Muscle of back (tissue), 11 donors: ENCODE measurements around the gene IL17RC. TPM values are rescaled to one million over a fixed set of nuclear protein-coding genes. Genes with fewer than 3 reads are reported as not detected.

Experiments used
- DNase-seq, 3 donors: peaks; one replicate each; pipeline versions ENCODE4 v3.0.0 to v3.0.0-alpha.2; 2013
- polyA plus RNA-seq, 10 donors: library from polyadenylated mRNA; unstranded; fragments of 120-200 nt; gene quantifications; one replicate each; pipeline ENCODE4 v1.2.1, GENCODE V29; 2013; ENCODE audit not compliant: insufficient read length in 10 of 10

The IL17RC gene
- polyA plus RNA-seq, 10 donors = 15.2 to 37.4 (median 22.1) TPM

DNA sequence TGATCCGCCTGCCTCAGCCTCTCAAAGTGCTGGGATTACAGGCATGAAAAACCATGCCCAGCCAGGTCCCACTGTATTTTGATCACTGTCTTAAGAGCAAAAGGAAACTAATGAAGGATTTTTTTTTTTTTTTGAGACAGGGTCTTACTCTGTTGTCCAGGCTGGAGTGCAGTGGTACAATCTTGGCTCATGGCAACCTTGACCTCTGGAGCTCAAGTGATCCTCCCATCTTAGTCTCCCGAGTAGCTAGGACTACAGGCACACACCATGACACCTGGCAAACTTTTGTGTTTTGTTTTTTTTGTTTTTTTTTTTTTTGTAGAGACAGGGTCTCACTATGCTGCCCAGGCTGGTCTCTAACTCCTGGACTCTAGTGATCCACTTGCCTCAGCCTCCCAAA lies 63.4 kb downstream of the IL17RC start:
- DNase-seq = no peak

Other genes starting within 250 kb of the IL17RC start
- gene CPNE9, start 213.3 kb upstream of the IL17RC start, polyA plus RNA-seq = not detected
- gene BRPF1, start 185.4 kb upstream of the IL17RC start, polyA plus RNA-seq = 10 to 100 TPM; 10.8 to 17.3 (median 12.9) TPM
- 10 to 100 TPM; 22.3 to 42.0 (median 28.0) TPM for gene OGG1, start 167.1 kb upstream of the IL17RC start, polyA plus RNA-seq
- gene CAMK1, start 147.2 kb upstream of the IL17RC start, polyA plus RNA-seq = 10 to 100 TPM in 9 of 10 donors, 1 to 10 TPM in 1; 10.0 to 19.5 (median 14.5) TPM
- gene TADA3, start 124.6 kb upstream of the IL17RC start, polyA plus RNA-seq = 10 to 100 TPM; 49.2 to 56.4 (median 53.4) TPM
- gene ARPC4, start 124.0 kb upstream of the IL17RC start, polyA plus RNA-seq = 100 to 1,000 TPM in 1 of 10 donors, 10 to 100 TPM in 9; 58.5 to 101 (median 82.9) TPM
- gene TTLL3, start 106.8 kb upstream of the IL17RC start, polyA plus RNA-seq = 10 to 100 TPM; 15.7 to 53.1 (median 23.5) TPM
- 10 to 100 TPM; 22.9 to 32.7 (median 27.8) TPM for gene RPUSD3, start 73.1 kb upstream of the IL17RC start, polyA plus RNA-seq
- 1 to 10 TPM in 1 of 10 donors, under 1 TPM in 7, not detected in 2; 0.21 to 1.1 (median 0.41) TPM for gene CIDEC, start 36.8 kb upstream of the IL17RC start, polyA plus RNA-seq
- 10 to 100 TPM; 24.6 to 33.7 (median 28.8) TPM for gene JAGN1, start 26.5 kb upstream of the IL17RC start, polyA plus RNA-seq
- gene IL17RE, start 14.2 kb upstream of the IL17RC start, polyA plus RNA-seq = 10 to 100 TPM in 1 of 10 donors, 1 to 10 TPM in 8, under 1 TPM in 1; 0.97 to 14.4 (median 1.7) TPM
- gene CRELD1, start 16.7 kb downstream of the IL17RC start, polyA plus RNA-seq = 10 to 100 TPM; 21.4 to 39.8 (median 29.4) TPM
- 1 to 10 TPM in 9 of 10 donors, under 1 TPM in 1; 0.92 to 2.9 (median 1.7) TPM for gene PRRT3, start 35.3 kb downstream of the IL17RC start, polyA plus RNA-seq
- gene EMC3, start 69.7 kb downstream of the IL17RC start, polyA plus RNA-seq = 10 to 100 TPM; 31.8 to 44.7 (median 39.0) TPM
- 10 to 100 TPM in 4 of 10 donors, 1 to 10 TPM in 6; 5.8 to 11.8 (median 9.8) TPM for gene FANCD2, start 109.3 kb downstream of the IL17RC start, polyA plus RNA-seq
- gene FANCD2OS, start 191.2 kb downstream of the IL17RC start, polyA plus RNA-seq = not detected
- 100 to 1,000 TPM; 119 to 163 (median 143) TPM for gene BRK1, start 198.6 kb downstream of the IL17RC start, polyA plus RNA-seq
- gene VHL, start 224.7 kb downstream of the IL17RC start, polyA plus RNA-seq = 10 to 100 TPM; 41.0 to 53.0 (median 44.5) TPM
- under 1 TPM; 0.51 to 0.83 (median 0.71) TPM for gene IRAK2, start 247.8 kb downstream of the IL17RC start, polyA plus RNA-seq